ENCODE measurements around the gene STIM2.
"Not testable (repeated sequence)": the region's sequence is repeated elsewhere in the genome, so short reads cannot be mapped to it uniquely, and the experiment has no call there.

STIM2 gene

DNA sequence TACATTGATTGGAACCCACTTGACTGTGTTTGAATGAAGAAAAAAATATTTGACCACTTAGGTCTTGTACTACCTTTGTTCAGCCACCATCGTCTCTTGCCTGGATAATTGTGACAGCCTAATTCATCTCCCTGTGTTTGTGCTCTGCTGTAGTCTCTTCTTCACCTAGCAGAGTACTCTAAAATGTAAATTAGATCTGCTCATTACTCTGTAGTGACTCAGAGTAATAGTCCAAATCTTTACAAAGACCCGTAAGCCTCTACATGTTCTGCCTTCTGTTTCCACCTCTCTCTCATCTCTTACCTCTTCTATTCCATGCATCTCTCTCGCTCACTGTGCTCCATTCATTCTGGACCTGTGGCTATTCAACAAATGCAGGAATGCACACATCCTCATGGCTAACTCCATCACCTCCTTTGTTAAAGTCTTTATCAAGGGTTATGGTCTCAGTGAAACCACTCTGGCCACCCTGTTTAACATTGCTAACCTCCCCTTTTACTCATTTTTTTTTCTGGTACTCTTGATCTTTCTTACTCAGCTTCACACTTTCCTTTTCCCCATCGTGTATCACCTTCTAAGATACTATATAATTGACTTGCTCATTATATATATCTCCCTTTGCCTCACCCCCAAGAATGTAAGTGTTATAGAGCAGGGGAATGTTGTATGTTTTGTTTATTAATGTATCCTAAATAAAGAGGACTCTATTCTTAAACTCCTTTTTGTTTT lies 98.4 kb downstream of the STIM2 start:
- no peak for DNase-seq

DNA sequence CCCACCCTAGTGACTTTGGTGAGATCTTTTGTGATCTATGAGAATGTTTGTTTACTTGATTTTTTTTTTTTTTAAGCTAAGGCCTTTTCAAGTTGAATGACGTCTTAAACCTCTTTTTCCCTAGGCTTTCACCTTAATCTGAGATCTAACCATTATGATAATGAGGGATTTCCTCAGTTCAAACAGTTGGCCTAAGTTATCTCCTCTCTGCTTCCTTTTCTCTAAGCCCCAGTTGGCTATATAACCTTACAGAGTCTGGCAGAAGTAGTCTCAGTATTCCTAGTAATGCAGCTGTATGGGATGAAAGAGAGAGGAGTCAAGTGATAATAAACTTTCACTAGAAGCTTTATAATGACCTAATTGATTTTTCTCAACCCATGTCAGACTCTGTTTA lies 99.0 kb downstream of the STIM2 start:
- DNase-seq: peak; percentile 59

DNA sequence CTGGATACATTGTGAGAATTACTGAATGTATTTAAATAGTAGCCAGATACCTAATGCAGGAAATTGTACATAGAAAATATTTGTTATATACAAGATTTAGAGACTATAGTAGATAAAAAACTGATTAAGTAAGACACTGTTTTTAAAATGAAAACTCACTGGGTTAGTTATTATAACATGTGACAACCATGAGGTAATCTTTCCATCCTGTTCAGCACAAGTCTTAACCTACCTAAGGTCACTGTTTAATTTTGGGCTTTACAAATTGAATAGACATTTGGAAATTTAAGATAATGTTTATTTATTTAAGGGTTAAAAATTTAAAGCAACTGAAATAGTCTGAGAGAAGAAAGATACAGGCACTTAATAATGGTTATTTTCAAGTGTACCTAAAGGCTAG lies 102.1 kb downstream of the STIM2 start:
- DNase-seq: no peak

DNA sequence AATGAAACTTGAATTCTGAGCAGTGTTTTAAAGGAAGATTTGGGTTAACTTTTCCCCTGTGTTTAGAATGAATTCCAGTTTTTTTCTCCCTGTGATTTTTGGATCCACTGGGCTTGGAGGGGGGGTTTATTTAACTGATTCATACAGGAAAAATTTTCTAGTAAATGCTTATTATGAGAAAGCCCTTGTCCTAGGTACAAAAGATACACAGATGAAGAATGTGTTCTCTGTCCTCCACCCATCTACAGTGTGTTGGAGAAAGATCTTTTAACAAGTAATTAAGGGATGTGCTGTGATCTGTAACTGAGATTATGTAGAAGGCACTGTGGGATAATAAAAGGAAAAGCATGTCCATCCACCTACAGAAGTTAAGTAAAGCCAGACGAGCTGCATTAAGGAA lies 103.9 kb downstream of the STIM2 start:
- no peak for DNase-seq

DNA sequence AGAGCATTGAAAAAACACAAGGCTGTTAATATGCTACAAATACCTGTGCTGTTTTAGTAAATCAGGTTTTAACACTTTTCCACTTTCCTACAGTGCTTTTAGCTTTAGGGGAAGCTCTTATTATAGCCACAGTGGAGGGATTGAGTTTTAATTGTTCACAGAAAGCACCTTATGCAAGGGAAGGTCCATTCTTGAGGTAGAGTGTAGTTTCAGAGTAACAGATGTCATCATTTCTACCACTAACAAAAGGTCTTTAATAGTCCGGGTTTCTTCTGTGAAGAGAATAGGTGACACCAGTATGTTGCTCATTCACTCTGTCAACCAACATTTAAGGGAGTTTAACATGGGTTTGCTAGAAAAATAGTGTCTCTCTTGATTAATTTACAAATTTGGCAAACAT lies 104.4 kb downstream of the STIM2 start:
- no peak for DNase-seq

DNA sequence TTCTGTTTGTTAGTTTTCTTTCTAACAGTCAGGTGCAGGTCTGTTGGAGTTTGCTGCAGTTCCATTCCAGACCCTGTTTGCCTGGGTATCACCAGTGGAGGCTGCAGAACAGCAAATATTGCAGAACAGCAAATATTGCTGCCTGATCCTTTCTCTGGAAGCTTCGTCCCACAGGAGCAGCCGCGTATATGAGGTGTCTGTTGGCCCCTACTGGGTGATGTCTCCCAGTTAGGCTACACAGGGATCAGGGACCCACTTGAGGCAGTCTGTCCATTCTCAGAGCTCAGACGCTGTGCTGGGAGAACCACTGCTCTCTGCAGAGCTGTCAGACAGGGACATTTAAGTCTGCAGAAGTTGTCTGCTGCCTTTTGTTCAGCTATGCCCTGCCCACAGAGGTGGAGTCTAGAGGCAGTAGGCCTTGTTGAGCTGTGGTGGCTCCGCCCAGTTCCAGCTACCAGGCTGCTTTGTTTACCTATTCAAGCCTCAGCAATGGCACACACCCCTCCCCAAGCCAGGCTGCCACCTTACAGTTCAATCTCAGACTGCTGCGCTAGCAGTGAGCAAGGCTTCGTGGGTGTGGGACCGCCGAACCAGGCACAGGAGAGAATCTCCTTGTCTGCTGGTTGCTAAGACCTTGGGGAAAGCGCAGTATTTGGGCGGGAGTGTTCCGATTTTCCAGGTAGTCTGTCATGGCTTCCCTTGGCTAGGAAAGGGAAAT lies 115.0 kb downstream of the STIM2 start:
- DNase-seq: not testable (repeated sequence)

DNA sequence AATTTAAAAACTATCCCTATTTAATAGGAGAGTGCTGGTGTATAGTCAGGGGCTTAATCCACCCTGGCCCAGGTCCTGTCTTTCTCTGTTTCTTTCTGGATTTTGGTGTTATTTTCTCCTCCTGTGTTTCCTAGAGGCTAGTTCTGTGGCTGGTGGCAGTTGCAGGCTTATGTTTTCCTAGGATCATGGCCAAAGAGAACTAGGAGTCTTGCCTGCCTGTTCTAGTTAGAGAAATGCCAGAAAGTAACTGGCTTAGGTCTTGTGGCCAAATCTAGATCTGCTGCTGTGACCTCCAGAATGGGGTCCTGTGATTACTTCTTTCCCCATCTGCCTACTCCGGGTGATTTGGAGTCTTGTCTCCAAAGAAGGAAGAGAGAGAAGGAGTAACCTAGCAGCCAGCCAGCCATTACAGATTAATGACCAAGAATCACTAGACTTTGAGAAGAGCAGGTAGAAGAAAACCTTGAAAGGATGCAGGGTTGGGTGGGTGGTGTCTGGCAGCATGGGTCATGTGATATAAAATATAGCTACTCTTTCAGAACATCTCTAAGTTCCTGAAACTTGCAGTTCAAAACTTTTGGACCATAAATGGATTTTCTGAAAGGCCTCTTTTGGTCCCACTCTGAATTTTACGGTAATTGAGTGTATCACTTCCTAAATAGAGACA lies 117.9 kb downstream of the STIM2 start:
- DNase-seq: no peak

DNA sequence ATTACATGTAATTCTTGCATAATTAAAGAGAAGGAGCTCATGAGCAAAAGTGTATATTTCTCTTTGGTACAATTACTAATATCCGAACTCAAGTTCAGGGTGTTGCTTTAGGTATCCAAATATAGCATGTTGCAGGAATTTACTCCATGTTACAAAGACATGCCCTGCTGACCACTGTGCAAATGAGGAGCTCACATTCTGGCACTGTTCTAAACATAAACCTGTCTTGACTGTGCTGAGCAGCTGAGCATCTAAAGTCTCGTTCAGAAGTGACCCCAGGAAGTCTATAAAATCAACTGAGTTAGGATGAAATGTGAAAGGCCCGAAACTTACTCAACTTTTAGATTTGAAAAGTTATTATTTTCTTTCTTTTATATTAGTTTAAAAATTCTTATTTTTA lies 124.3 kb downstream of the STIM2 start:
- no peak for DNase-seq

DNA sequence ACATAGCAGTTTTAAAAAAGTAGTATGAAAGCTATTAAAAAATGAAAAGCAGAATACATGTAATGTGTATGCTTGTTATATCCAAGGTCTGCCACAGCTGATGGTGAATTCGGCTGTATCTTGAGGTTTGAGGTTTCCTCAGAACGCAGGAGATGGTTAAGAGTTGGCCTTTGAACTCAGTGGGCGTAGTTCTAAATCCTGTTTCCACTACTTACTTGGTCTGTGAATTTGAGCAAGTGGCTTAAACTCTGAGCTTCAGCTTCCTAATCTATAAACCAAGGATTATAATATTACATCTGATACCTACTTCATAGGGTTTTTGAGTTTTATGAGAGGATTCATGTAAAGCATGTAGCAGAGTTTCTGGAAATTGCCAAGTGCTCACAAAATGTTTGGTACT lies 125.2 kb downstream of the STIM2 start:
- DNase-seq: peak; percentile 59

DNA sequence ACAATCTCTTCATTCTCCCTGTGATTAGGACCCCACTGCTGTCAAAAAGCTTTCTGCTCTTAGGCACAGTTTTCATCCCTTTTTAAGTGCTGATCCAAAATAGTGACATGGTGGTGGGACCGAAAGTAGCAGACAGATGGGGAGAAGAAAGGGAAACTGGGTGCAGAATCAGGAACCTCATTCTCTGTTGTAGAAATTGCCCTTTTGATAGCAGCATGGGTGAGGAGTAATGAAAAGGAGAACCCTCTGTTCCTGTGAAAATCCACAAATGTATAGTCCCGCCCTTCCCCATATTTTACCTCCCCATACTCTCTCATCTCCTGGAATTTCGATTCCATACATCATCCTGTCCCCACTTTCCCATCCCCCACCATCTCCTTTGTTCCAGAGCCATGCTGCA lies 126.5 kb downstream of the STIM2 start:
- DNase-seq: no peak

DNA sequence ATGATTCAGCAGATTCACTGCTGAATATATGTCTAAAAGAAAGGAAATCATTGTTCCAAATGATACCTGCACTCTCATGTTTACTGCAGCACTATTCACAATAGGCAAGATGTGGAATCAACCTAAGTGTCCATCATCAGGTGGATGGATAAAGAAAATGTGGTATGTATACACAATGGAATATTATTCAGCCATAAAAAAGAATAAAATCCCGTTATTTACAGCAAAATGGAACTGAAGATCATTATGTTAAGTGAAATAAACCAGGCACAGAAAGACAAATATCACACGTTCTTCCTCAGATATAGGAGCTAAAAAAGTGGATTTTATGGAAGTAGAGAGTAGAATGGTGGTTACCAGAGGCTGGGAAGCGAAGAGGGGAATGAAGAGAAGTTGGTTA lies 130.4 kb downstream of the STIM2 start:
- DNase-seq: no peak

DNA sequence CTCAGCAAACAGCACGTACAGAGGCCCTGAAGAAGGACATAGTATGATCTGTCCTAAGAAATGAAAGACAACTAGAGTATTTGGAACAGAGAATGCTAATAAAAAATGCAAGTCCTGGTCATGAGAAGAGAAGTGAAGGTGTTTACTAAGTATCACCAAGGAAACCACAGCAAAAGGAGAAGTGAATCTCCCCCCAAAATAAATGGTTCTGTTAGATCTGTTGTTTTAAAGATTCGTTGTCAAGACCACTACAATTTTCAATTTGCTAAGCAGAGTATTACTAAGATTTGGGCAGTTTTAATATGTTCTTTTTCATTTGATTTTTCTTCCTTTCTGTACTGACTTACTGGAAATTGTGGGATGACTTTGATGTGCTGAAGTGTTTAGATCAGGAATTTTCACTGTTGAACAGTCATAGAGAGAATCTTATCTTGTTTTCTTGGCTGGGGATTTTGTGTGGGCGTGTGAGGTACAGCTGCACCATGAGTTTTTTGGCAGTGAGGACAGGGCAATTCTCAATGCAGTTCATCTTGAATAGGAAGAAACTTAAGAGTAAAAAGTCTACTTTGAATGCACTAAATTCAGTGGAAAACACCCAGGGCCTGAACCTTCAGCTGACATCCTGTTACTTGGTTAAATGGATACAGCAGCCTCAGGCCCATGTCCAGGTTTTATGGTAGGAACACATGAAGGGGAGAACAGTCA lies 132.2 kb downstream of the STIM2 start:
- DNase-seq: peak; percentile 82

DNA sequence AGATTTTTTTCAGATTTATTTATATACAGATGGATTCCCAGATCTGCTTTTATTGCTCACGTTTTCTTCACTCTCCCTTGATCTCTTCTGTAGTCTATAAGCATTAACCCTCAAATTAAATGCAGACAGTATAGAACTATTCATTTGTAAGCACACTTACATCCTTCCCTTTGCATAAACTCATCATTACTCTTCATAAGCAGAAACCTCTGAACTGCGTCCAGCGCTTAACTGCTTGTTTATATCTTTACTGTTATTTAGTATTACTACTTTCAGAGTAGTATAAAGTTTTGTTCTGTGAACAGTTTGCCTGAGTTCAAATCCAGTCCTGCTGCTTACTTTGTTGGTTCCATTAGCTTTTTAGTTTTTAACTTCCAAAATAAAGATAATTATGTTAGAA lies 132.9 kb downstream of the STIM2 start:
- DNase-seq: no peak

DNA sequence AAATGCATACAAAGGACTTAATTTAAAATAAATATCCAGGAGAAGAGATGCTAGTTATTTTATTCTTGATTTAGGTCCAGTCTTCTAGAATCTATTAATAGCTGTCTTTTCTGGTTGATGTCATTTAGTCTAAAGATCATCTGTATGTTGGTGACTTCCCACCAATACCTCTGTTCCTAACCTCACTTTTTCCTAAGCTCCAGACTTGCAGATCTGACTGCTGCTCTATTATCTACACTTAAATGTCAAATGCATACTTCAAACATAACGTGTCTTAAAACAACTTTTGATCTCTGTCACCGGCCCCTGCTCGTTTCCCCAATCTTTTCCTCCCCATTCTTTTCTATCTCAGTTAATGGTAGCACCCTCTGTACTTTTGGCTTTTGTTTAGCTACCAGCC lies 133.3 kb downstream of the STIM2 start:
- DNase-seq: no peak

DNA sequence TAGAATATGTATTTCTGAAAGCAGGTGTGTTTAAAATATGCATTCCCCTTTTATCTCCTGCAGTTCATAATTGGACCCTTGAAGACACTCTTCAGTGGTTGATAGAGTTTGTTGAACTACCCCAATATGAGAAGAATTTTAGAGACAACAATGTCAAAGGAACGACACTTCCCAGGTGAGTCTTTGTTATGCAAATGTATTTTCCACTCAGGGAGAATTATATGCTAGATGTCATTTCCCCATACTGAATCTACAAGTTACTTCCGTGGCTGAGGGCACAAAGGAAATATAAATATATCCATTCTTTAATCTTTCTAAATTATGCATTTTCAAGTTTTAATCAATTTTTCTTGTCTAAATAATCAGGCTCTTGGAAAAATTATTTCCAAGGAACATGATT lies 134.7 kb downstream of the STIM2 start:
- DNase-seq: no peak

DNA sequence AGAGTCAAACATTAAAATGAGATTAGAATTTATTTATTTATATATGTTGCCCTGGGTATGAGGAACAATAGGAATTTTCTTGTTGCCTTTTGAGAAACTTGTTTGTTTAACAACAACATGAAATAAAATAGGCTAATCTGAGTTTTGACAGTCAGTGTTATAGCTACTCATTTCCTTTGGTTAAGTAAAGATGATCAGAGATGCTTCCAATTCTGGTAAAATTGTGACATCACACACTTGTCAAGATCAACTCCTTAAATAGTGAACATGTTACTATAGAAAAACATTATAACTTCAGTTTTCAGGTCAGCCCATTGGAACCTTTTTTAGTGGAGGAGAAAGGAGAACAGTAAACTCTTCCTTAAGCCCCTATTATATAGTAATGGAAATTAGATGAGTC lies 136.1 kb downstream of the STIM2 start:
- DNase-seq: no peak

DNA sequence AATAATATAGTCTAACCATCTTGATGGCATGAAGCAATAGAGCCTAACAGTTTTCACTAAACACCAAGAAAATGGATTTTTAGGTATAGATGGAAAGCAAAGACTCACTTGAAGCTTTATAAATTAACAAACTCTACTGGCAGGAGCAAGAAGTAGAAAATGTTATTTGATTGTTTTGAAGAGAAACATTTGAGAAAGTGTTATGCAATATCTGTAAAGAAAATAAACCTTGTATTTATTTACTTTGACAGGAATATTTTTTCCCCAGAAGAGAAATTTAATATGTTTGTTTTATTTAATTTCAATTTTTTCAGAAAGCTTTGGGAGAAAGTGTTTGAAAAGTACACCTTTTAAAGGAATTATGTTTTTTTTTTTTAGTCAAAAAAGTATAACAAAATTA lies 139.0 kb downstream of the STIM2 start:
- DNase-seq: no peak

DNA sequence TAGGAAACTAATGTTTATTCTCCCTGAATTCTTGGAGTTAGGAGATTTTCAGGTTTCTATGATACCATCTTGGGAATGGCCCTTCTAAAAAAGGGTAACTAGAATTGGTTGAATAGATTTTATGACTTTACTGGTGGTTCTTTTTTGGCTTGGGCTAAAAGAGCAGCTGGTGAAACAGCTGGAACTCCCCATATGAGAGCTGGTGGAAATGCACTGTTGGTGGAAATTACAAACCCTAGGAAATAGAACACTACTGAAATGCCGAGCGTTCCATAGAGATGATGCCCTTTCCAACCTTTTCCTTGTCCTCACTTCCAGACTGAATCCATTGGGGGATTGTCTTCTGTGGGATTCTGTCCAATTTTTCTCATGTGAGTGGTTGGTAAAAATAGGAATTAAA lies 139.5 kb downstream of the STIM2 start:
- DNase-seq: no peak

DNA sequence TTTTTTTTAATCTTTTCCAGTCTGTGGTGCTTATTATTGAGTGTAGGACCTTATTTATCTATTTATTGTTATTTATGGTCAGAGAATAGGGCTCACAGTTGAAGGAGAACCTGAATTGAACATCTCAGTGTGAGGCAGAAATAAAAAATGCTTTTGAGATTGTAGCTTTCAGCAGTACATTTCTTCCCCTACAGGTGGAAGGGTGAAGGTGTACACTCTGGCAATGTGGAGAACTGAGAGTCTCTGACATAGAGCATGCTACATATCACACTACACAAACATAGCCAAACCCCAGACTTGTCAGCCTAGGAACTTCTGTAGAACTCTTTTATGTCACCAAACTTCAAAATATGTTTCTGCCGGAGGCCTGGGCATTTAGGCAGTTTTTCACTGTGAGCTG lies 140.2 kb downstream of the STIM2 start:
- peak; percentile 29 for DNase-seq

DNA sequence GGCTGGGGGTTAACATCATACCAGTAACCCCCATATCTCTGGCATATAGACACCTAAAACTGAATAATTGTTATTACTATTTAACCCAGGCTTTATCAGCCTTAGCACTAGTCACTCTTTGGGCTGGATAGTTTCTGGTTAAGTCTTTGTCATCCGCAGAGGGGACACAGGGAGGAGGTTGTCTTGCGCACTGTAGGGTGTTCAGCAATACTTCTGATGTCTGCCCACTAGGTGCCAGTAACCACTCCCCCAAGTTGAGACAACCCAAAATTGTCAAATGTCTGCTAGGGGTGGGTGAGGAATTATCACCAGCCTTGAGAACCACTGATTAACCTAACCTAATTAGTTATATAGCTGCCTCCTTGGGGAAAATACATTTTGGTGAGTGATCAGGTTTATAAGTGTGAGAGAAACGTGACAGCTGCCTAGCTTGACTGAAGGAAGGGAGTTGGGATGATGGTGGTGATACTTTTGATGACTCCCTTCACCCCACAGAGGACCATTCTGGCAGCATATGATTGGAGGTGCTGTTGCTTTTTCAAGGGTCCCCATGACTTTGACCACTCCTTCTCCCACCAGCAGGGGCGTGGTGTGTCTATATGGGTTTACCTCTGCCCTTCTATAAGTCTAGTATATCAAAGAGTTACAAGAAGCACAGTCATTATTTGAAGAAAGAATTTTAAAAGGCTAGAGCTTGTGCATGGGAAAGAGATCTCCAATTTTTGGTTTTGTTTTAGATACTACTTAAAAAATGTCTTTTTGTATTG lies 140.9 kb downstream of the STIM2 start:
- no peak for DNase-seq

DNA sequence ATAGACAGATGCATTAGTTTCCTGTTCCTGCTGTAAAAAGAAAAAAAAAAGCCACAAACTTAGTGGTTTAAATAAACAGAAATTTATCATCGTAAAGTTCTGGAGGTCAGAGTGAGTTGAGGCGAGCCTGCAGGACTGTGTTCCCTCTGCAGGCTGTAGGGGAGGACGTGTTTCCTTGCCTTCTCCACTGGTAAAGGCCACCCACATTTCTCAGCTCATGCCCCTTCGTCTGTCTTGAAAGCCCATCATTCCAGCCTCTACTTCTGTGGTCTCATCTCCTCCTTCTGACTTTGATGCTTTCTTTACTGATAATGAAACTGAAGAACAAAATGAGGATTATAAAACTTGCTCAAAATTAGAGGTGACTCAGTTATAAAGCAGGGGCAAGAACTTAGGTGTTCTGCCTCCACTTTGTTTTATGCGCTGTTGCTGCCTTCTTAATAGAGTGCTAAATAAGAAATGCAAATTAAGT lies 143.0 kb downstream of the STIM2 start:
- no peak for DNase-seq

DNA sequence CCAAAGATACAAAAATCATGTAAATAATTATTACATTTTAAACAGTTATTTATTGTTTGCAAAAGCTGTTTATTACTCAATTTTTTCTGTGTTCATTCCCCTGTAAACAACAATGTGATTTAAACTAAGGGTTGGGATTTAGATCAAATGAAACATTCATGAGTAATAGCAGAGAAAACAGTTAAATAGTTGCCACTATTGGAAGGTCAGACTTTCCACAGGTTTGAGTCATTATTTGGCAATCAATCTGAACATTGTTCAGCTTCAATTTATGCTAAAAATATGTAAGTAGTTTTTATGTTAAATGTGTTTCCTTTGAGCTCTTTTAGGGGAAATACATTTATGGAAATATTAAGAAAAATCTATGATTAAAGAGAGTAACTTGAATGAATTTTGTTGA lies 144.9 kb downstream of the STIM2 start:
- DNase-seq: no peak
